ENCODE results near the gene SYT12. TPM values are rescaled to one million over a fixed set of nuclear protein-coding genes. Genes with fewer than 3 reads are reported as not detected.

SYT12 gene
- total and polyA plus RNA-seq, 2 of the 13 experiments (the other 11 are each of a cell fraction or from before 2014, with no cell fraction given): 0.01 to 0.02 TPM

GRCh38 chr11:67054836-67055523, 32.0 kb downstream of the SYT12 start (continued):
- TF ChIP-seq ZNF777 (CRISPR knock-in tag; IDR thresholded peaks at IDR 0.05) (peak; percentile 28; the same call in 1 of the 2 replicates), SUZ12 (IDR thresholded peaks at IDR 0.05; ENCODE audit: low read depth, low read length) (no peak), IRX3 (CRISPR knock-in tag; IDR thresholded peaks at IDR 0.05; ENCODE audit: borderline replicate concordance, low read depth) (no peak), JUND (CRISPR knock-in tag; IDR thresholded peaks at IDR 0.05) (peak; percentile 53; the same call in 1 of the 2 replicates), MLX (CRISPR knock-in tag; IDR thresholded peaks at IDR 0.05) (peak; percentile 83), ZNF891 (CRISPR knock-in tag; IDR thresholded peaks at IDR 0.05) (no peak), ZNF136 (CRISPR knock-in tag; IDR thresholded peaks at IDR 0.05; ENCODE audit: low read depth) (no peak), ZSCAN9 (CRISPR knock-in tag; IDR thresholded peaks at IDR 0.05; ENCODE audit: borderline replicate concordance) (0 out of 2 replicates have a peak, but pooled peaks have one; percentile 66), ZNF207 (IDR thresholded peaks at IDR 0.05; ENCODE audit: borderline replicate concordance) (no peak), ZNF331 (CRISPR knock-in tag; IDR thresholded peaks at IDR 0.05) (peak; percentile 69; the same call in 1 of the 2 replicates), PHF8 (CRISPR knock-in tag; IDR thresholded peaks at IDR 0.05) (no peak), KLF16 (CRISPR knock-in tag; IDR thresholded peaks at IDR 0.05) (peak in 1 of 2 experiments; percentile 83; a peak in 1 of 4 replicates), THAP9 (CRISPR knock-in tag; IDR thresholded peaks at IDR 0.05; ENCODE audit: borderline replicate concordance) (no peak), NR2F6 (IDR thresholded peaks at IDR 0.05) (no peak), NR2F6 (CRISPR knock-in tag; IDR thresholded peaks at IDR 0.05) (peak; percentile 57), ZBTB21 (CRISPR knock-in tag; IDR thresholded peaks at IDR 0.05) (peak; percentile 7; the same call in 1 of the 2 replicates), POLR2AphosphoS2 (IDR thresholded peaks at IDR 0.05; ENCODE audit: low read depth, low read length) (no peak), SKIL (CRISPR knock-in tag; IDR thresholded peaks at IDR 0.05; ENCODE audit: borderline replicate concordance) (peak; percentile 61), SMYD3 (CRISPR knock-in tag; IDR thresholded peaks at IDR 0.05) (0 out of 2 replicates have a peak, but pooled peaks have one; percentile 56), KLF6 (CRISPR knock-in tag; IDR thresholded peaks at IDR 0.05) (no peak), FOXK1 (CRISPR knock-in tag; IDR thresholded peaks at IDR 0.05; ENCODE audit: borderline replicate concordance, low read depth) (peak; percentile 89), KLF12 (CRISPR knock-in tag; IDR thresholded peaks at IDR 0.05; ENCODE audit: borderline replicate concordance) (no peak), ZNF276 (CRISPR knock-in tag; IDR thresholded peaks at IDR 0.05; ENCODE audit: low read depth) (no peak)

Measured in HepG2 (cell line).